GM12875 (cell line): Measurements from ENCODE around the gene MAP6.

Experiments used
- H3K4me3 ChIP-seq: one replicate; pipeline ENCODE4 v1.5.1; 2011; ENCODE audit warnings: low read depth, low read length, control low read depth
- TF ChIP-seq, protein P1 (sequence below): IDR thresholded peaks from 2 replicates; pipeline ENCODE4 v1.5.1; 2011; ENCODE audit warnings: low read depth, mild to moderate bottlenecking, control low read depth, inconsistent platforms, low read length, moderate library complexity, borderline replicate concordance; ENCODE audit not compliant: insufficient read depth

MAP6 gene

DNA sequence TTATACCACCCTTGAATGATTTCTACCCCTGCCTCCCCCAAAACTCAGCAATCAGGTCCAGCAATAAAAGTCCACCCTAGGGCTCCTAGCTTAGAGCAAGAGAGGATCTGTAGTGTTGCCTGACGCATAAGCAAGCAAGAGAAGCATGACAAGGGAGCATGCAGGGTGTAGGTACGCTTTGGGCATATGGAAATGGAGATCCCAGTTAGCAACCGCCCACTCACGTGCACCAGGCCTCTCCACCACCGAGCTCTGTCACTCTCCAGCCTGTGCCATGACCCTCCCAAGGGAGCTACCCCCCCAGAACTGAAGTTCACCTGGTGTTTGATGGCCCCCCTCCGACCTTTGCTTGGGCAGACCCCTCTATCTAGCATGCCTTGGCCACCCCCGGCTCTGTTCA is 67.3 kb downstream of the MAP6 start:
- no peak overlapping the region for H3K4me3 ChIP-seq
- TF ChIP-seq, protein P1, sequence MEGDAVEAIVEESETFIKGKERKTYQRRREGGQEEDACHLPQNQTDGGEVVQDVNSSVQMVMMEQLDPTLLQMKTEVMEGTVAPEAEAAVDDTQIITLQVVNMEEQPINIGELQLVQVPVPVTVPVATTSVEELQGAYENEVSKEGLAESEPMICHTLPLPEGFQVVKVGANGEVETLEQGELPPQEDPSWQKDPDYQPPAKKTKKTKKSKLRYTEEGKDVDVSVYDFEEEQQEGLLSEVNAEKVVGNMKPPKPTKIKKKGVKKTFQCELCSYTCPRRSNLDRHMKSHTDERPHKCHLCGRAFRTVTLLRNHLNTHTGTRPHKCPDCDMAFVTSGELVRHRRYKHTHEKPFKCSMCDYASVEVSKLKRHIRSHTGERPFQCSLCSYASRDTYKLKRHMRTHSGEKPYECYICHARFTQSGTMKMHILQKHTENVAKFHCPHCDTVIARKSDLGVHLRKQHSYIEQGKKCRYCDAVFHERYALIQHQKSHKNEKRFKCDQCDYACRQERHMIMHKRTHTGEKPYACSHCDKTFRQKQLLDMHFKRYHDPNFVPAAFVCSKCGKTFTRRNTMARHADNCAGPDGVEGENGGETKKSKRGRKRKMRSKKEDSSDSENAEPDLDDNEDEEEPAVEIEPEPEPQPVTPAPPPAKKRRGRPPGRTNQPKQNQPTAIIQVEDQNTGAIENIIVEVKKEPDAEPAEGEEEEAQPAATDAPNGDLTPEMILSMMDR, result no peak

DNA sequence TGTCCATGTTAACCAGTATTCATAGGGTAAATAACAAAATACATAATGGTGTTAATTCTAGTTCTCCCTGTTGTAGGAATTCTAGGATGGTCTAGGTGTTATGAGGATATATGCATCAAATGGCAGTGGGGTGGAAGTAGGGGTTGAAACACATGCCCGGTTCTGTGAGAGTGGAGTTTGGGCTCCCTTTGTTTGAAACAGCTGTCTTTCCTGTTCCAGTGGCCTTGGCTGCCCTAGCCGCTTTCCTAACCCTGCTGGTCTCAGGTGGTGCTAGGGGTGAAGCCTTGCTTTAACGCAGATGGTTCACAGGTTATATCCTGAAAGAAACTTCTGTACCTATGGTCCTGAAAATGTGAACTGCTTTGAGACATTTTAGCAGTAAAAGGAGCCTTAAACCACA is 68.5 kb downstream of the MAP6 start:
- TF ChIP-seq, protein P1, result no peak
- H3K4me3 ChIP-seq, result no peak overlapping the region

DNA sequence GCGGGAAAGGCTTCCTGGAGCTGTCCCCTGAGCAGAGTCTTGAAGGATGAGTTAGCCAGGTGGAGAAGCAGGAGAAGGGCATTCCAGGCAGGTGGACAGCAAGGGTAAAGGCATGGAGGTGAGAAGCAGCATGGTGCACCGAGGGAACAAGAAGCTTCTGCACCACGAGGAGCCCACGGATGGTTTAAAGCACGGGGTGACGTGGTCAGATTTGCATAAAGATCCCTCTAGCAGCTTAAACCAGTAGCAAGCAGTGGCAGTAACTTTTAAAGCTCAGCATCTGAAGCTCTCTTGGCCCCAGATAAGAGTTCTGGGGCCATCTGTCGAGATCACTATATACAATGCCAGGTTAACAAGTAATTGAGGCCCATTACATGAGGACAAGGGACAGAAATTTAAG is 69.9 kb downstream of the MAP6 start:
- TF ChIP-seq, protein P1, result no peak
- H3K4me3 ChIP-seq, result no peak overlapping the region

GRCh38 chr11:75598264-75598663 is 70.6 kb downstream of the MAP6 start:
- TF ChIP-seq, protein P1, result no peak
- H3K4me3 ChIP-seq, result no peak overlapping the region

DNA sequence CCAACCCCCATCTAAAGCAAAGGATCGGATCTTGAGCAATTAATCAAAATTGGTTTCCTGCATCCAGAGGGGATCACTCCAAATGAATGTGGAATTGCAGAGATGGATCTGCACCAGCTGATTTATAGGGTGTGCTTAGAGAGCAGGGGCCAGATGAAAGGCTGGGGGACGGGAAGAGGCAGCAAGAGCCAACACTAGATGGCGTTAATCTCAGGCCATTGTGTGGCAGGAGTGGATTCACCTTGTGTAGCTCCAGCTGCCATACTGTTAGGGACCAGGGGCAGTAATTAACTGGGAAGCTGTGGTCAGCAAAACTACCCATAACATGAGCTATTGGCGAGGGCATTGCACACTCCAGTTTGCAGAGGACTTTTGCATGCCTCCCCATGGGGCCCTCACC is 71.2 kb downstream of the MAP6 start:
- TF ChIP-seq, protein P1, result peak; percentile 86
- no peak overlapping the region for H3K4me3 ChIP-seq

GRCh38 chr11:75596914-75597313 is 71.9 kb downstream of the MAP6 start:
- no peak overlapping the region for H3K4me3 ChIP-seq
- TF ChIP-seq, protein P1, result no peak

- no peak overlapping the region for H3K4me3 ChIP-seq
- TF ChIP-seq, protein P1, result no peak
Observed at GRCh38 chr11:75595429-75595828, 73.4 kb downstream of the MAP6 start.
